ENCODE data around the gene KIF2C. TPM values are rescaled to one million over a fixed set of nuclear protein-coding genes. Genes with fewer than 3 reads are reported as not detected.
"Not testable (repeated sequence)": the region's sequence is repeated elsewhere in the genome, so short reads cannot be mapped to it uniquely, and the experiment has no call there.

The KIF2C gene
- total RNA-seq, 1 experiment from 2014 or later, result 98.7 TPM

- DNase-seq (no peak), ATAC-seq (no peak)
- Histone ChIP-seq H3K27ac (ENCODE audit: low read length) (no peak overlapping the region), H3K79me2 (ENCODE audit: low read length) (no peaks in the 10 kb centered on the region), H3K9ac (ENCODE audit: low read length) (no peak overlapping the region), H3F3A (ENCODE audit: low read length, unreplicated experiment) (no peaks in the 10 kb centered on the region), H3K36me3 (ENCODE audit: low read depth, low read length) (no peaks in the 10 kb centered on the region), H3K4me1 (ENCODE audit: insufficient read depth, low read length) (peaks cover 33% of the 10 kb centered on the region), H2AFZ (ENCODE audit: low read length) (no peak overlapping the region), H3K4me2 (ENCODE audit: low read length) (no peak overlapping the region), H3K27me3 (ENCODE audit: low read length) (no peaks in the 10 kb centered on the region), H3K9me2 (replicated peaks; ENCODE audit: low read length) (no peaks in the 10 kb centered on the region), H3K4me3 (ENCODE audit: low read length) (no peak overlapping the region), H4K20me1 (ENCODE audit: low read length) (no peaks in the 10 kb centered on the region), H3K9me3 (ENCODE audit: low read length) (no peaks in the 10 kb centered on the region)
- intact Hi-C loops (cut with micrococcal nuclease), result no loop called here
- no TSS peak for BruUV-seq (replicated peaks)
- ChIA-PET CTCF (no interaction called here), POLR2A (ENCODE audit: unreplicated experiment) (no interaction called here)
- TF ChIP-seq EZH2 (IDR thresholded peaks at IDR 0.05; ENCODE audit: low read length, unreplicated experiment) (no peak), CTCF (conservative IDR thresholded peaks at IDR 0.05; ENCODE audit: low read depth, low read length) (no peak), EZH2phosphoT487 (IDR thresholded peaks at IDR 0.05; ENCODE audit: borderline replicate concordance, low read length) (no peak)
Observed at GRCh38 chr1:44812822-44813543, 73.3 kb downstream of the KIF2C start.

- H3K9me3 ChIP-seq (ENCODE audit: low read length); H3F3A ChIP-seq (ENCODE audit: low read length, unreplicated experiment); H3K4me3 ChIP-seq (ENCODE audit: low read length); H3K36me3 ChIP-seq (ENCODE audit: low read depth, low read length); H2AFZ ChIP-seq (ENCODE audit: low read length); BruUV-seq (replicated peaks); H4K20me1 ChIP-seq (ENCODE audit: low read length); H3K27ac ChIP-seq (ENCODE audit: low read length); H3K9ac ChIP-seq (ENCODE audit: low read length); POLR2A ChIA-PET (ENCODE audit: unreplicated experiment); intact Hi-C loops (cut with micrococcal nuclease); H3K27me3 ChIP-seq (ENCODE audit: low read length); H3K9me2 ChIP-seq (replicated peaks; ENCODE audit: low read length); CTCF ChIA-PET; DNase-seq; H3K79me2 ChIP-seq (ENCODE audit: low read length); H3K4me2 ChIP-seq (ENCODE audit: low read length); ATAC-seq: not testable (repeated sequence)
- peaks cover 14% of the 10 kb centered on the region; the same call in 1 of the 2 replicates for H3K4me1 ChIP-seq (ENCODE audit: insufficient read depth, low read length)
Observed at GRCh38 chr1:44815926-44816325, 76.3 kb downstream of the KIF2C start.

- Histone ChIP-seq H3K79me2 (ENCODE audit: low read length) (no peaks in the 10 kb centered on the region), H3K9ac (ENCODE audit: low read length) (no peak overlapping the region), H3K9me3 (ENCODE audit: low read length) (no peaks in the 10 kb centered on the region), H3K4me2 (ENCODE audit: low read length) (no peak overlapping the region), H3K36me3 (ENCODE audit: low read depth, low read length) (no peaks in the 10 kb centered on the region), H3K4me1 (ENCODE audit: insufficient read depth, low read length) (peaks cover 7% of the 10 kb centered on the region; the same call in 1 of the 2 replicates), H3F3A (ENCODE audit: low read length, unreplicated experiment) (no peaks in the 10 kb centered on the region), H3K4me3 (ENCODE audit: low read length) (no peak overlapping the region), H2AFZ (ENCODE audit: low read length) (no peak overlapping the region), H3K27me3 (ENCODE audit: low read length) (no peaks in the 10 kb centered on the region), H3K27ac (ENCODE audit: low read length) (no peak overlapping the region), H3K9me2 (replicated peaks; ENCODE audit: low read length) (no peaks in the 10 kb centered on the region), H4K20me1 (ENCODE audit: low read length) (no peaks in the 10 kb centered on the region)
- ChIA-PET POLR2A (ENCODE audit: unreplicated experiment) (no interaction called here), CTCF (no interaction called here)
- intact Hi-C loops (cut with micrococcal nuclease), result no loop called here
- ATAC-seq, result no peak
- no TSS peak for BruUV-seq (replicated peaks)
- DNase-seq, result no peak
- TF ChIP-seq EZH2 (IDR thresholded peaks at IDR 0.05; ENCODE audit: low read length, unreplicated experiment) (no peak), EZH2phosphoT487 (IDR thresholded peaks at IDR 0.05; ENCODE audit: borderline replicate concordance, low read length) (no peak), CTCF (conservative IDR thresholded peaks at IDR 0.05; ENCODE audit: low read depth, low read length) (no peak)
Observed at GRCh38 chr1:44817307-44817706, 77.7 kb downstream of the KIF2C start.

Other genes starting within 250 kb of the KIF2C start
- 9.3 and 12.0 TPM in 2 replicates for gene TMEM53, start 65.4 kb upstream of the KIF2C start, total RNA-seq (2014; rRNA removed)
- gene ARMH1, start 65.1 kb upstream of the KIF2C start, total RNA-seq (2014; rRNA removed), result 0.15 TPM in 1 of 2 replicates, not detected in the other
- gene RNU5D-1, start 8.7 kb upstream of the KIF2C start, total RNA-seq (2014; rRNA removed), result not detected in 2 replicates
- gene RPS8, start 35.7 kb downstream of the KIF2C start, total RNA-seq (2014; rRNA removed), result 1,533 and 1,663 TPM in 2 replicates
- not detected in 2 replicates for gene BEST4, start 48.3 kb downstream of the KIF2C start, total RNA-seq (2014; rRNA removed)
- 38.9 and 44.0 TPM in 2 replicates for gene PLK3, start 60.5 kb downstream of the KIF2C start, total RNA-seq (2014; rRNA removed)
- 2.0 and 3.4 TPM in 2 replicates for gene DYNLT4, start 67.5 kb downstream of the KIF2C start, total RNA-seq (2014; rRNA removed)
- 0.58 and 4.3 TPM in 2 replicates for gene BTBD19, start 68.7 kb downstream of the KIF2C start, total RNA-seq (2014; rRNA removed)
- 0.12 TPM in 1 of 2 replicates, not detected in the other for gene PTCH2, start 103.4 kb downstream of the KIF2C start, total RNA-seq (2014; rRNA removed)
- 37.1 and 38.9 TPM in 2 replicates for gene EIF2B3, start 246.8 kb downstream of the KIF2C start, total RNA-seq (2014; rRNA removed)